GM23248 (cell line): Measurements from ENCODE around the gene TET2.

ENCODE experiments used
- EZH2 ChIP-seq: fragments of 200-600 bp; sonication (generic); IDR thresholded peaks from 2 replicates; pipeline ENCODE4 v1.6.1; 2018; ENCODE audit warnings: antibody characterized with exemption, mild to moderate bottlenecking; ENCODE audit not compliant: insufficient read depth, poor library complexity, severe bottlenecking
- EZH2phosphoT487 ChIP-seq: fragments of 200-600 bp; sonication (generic); IDR thresholded peaks from 2 replicates; pipeline ENCODE4 v1.6.1; 2018; ENCODE audit warnings: antibody characterized with exemption, moderate library complexity, mild to moderate bottlenecking, low read depth; ENCODE audit not compliant: insufficient read depth

DNA sequence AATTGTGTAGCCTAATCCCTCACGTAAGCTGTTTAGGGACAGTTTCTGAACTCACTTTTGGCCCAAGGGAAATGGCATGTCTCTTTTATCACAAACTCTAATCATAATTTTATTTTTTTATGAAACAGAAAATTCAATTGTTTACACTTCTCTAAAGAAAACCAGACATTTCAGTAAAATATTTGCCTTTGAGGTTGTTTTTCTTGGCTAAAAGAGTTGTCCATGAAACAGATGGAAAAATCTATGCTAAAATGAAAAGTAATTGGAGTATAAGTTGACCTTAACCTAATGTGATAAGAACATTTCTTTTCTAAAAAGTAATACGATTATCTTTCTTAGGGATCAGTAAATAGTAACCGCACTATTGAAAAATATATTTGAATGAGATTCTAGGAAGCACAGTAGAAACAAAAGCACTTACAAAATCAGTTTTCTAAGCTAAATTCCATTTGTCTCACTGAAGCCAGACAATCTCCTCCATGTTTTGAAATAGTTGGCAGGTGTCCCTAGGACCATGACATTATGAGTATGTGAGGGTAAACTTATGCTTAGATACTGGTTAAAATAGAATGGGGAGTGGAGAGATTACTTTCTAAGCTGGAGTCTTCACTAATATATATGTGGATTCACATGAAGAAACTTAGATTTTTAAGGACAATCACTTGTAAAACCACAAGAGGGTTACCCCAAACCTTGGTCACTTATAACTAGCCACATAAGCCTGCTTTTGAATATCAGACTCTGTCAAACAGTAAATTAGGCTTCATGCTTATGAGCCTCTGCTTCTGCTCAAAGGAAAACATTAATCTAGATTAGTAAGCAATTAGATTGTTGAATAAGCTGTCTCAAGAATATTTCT lies 20.1 kb upstream of the TET2 start:
- no peak for TF ChIP-seq EZH2
- no peak for TF ChIP-seq EZH2phosphoT487
